T-helper 2 cell treated with Interferon-gamma antibody and Interleukin-4, amounts not matched to agents 5 μg/mL and 100 μg/mL, for 36 hours (primary cell): ENCODE results near the gene DPM2.

Experiments
- DNase-seq: peaks from one replicate; pipeline ENCODE4 v3.0.0; 2021; ENCODE audit warnings: low spot score
- H3K27ac Mint-ChIP-seq: one replicate; pipeline ENCODE4 v1.8.0; 2021; ENCODE audit warnings: mild to moderate bottlenecking, mixed read lengths
- H3K27me3 Mint-ChIP-seq: one replicate; pipeline ENCODE4 v1.8.0; 2021; ENCODE audit warnings: low read depth, mixed read lengths
- H3K36me3 Mint-ChIP-seq: one replicate; pipeline ENCODE4 v1.8.0; 2021; ENCODE audit warnings: low read depth, mixed read lengths
- H3K4me1 Mint-ChIP-seq: one replicate; pipeline ENCODE4 v1.8.0; 2021; ENCODE audit warnings: low read depth, mixed read lengths
- H3K4me3 Mint-ChIP-seq: one replicate; pipeline ENCODE4 v1.8.0; 2022; ENCODE audit warnings: mild to moderate bottlenecking, moderate library complexity, mixed read lengths
- H3K9me3 Mint-ChIP-seq: one replicate; pipeline ENCODE4 v1.8.0; 2021; ENCODE audit warnings: mixed read lengths

Gene DPM2

GRCh38 chr9:127918183-127919107 lies 19.2 kb downstream of the DPM2 start:
- Mint-ChIP-seq H3K27me3 (peaks cover 8% of the 10 kb centered on the region), H3K27ac (peak overlapping the region; percentile 6), H3K4me1 (peaks cover 43% of the 10 kb centered on the region), H3K36me3 (peaks cover 5% of the 10 kb centered on the region), H3K4me3 (peak overlapping the region; percentile 42), H3K9me3 (no peaks in the 10 kb centered on the region)
- no peak for DNase-seq

DNA sequence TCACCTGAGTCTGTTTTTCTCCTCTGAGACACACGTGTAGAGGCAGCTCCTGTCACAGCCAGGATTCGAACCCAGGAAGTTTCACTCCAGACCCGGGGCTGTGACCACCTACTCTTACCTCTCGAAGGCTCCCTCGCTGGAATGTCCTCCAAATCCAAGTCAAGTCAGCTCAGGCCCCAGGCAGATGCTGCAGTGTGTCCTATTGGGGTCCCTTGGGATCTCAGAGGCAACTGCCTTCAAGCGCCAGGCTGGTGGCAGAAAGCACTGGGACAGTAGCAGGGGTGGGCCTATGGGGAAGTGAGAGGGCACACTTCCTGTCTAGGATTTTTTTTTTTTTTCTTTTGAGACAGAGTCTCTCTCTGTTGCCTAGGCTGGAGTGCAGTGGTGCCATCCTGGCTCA lies 20.1 kb downstream of the DPM2 start:
- Mint-ChIP-seq H3K9me3 (no peaks in the 10 kb centered on the region), H3K4me1 (peaks cover 48% of the 10 kb centered on the region)

GRCh38 chr9:127916720-127917581 lies 20.7 kb downstream of the DPM2 start, which contains the start of gene ST6GALNAC4:
TSS of gene ST6GALNAC4 (minus strand) at chr9:127917041. CDS start at chr9:127916419, 622 bp downstream.
- Mint-ChIP-seq H3K4me3 (peak within 1 kb of the TSS; percentile 86), H3K4me1 (peaks cover 48% of the 10 kb centered on the region), H3K9me3 (no peaks in the 10 kb centered on the region), H3K36me3 (peaks cover 12% of the 10 kb centered on the region), H3K27ac (peak within 1 kb of the TSS; percentile 87), H3K27me3 (peaks cover under 1% of the 10 kb centered on the region)
- DNase-seq = peak; percentile 91

More for the DNA sequence above, 20.1 kb downstream of the DPM2 start:
- H3K27ac Mint-ChIP-seq = no peak overlapping the region
- no peak overlapping the region for H3K4me3 Mint-ChIP-seq
- no peak for DNase-seq
- peaks cover 4% of the 10 kb centered on the region for H3K27me3 Mint-ChIP-seq
- peaks cover 10% of the 10 kb centered on the region for H3K36me3 Mint-ChIP-seq

- Mint-ChIP-seq H3K4me1 (peaks cover 54% of the 10 kb centered on the region), H3K9me3 (no peaks in the 10 kb centered on the region), H3K27me3 (no peaks in the 10 kb centered on the region), H3K27ac (peak overlapping the region; percentile 87), H3K4me3 (peak overlapping the region; percentile 86), H3K36me3 (peaks cover 16% of the 10 kb centered on the region)
- DNase-seq = no peak
Observed at GRCh38 chr9:127915801-127916719, 21.6 kb downstream of the DPM2 start.

- Mint-ChIP-seq H3K36me3 (peaks cover 21% of the 10 kb centered on the region), H3K27ac (peak overlapping the region; percentile 87), H3K9me3 (no peaks in the 10 kb centered on the region)
Observed at GRCh38 chr9:127915325-127915752, 22.3 kb downstream of the DPM2 start.

DNA sequence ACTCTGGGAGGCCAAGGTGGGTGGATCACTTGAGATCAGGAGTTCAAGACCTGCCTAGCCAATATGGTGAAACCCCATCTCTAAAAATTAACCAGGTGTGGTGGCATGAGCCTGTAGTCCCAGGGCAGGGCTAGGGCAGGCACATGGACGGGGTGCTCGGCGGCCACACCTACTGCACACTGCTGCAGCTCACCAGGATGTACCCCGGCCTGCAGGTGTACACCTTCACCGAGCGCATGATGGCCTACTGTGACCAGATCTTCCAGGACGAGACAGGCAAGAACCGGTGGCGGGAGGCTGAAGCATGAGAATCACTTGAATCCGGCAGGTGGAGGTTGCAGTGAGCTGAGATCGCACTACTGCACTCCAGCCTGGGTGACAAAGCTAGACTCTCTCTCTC lies 24.0 kb downstream of the DPM2 start:
- Mint-ChIP-seq H3K9me3 (no peaks in the 10 kb centered on the region), H3K4me3 (no peak overlapping the region), H3K4me1 (peaks cover 50% of the 10 kb centered on the region), H3K36me3 (peaks cover 21% of the 10 kb centered on the region), H3K27me3 (no peaks in the 10 kb centered on the region), H3K27ac (no peak overlapping the region)
- DNase-seq = no peak

More at GRCh38 chr9:127915325-127915752, 22.3 kb downstream of the DPM2 start:
- Mint-ChIP-seq H3K4me3 (peak overlapping the region; percentile 86), H3K4me1 (peaks cover 59% of the 10 kb centered on the region), H3K27me3 (no peaks in the 10 kb centered on the region)
- no peak for DNase-seq

DNA sequence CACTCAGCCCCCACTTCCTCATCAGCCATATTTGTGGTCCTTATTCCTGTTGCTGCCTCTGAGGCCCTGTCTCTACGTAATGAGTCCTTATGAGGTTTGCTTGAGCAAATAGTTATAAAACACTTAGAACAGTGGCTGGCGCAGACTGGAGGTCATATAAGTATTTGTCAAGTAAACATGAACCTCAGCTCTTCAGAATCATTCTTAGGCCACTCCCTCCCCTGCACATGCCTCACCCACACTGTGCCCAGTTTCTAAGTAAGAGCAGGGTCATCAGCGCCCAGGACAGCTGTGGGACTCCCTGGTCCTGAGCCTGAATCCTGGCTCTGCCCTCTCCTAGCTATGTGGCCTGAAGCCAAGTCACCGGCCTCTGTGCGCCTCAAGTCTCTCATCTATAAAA lies 24.8 kb downstream of the DPM2 start:
- DNase-seq = no peak
- no peaks in the 10 kb centered on the region for H3K9me3 Mint-ChIP-seq
- H3K36me3 Mint-ChIP-seq = peaks cover 21% of the 10 kb centered on the region
- H3K27me3 Mint-ChIP-seq = no peaks in the 10 kb centered on the region
- H3K4me1 Mint-ChIP-seq = peaks cover 42% of the 10 kb centered on the region
- H3K27ac Mint-ChIP-seq = peak overlapping the region; percentile 71
- no peak overlapping the region for H3K4me3 Mint-ChIP-seq

DNA sequence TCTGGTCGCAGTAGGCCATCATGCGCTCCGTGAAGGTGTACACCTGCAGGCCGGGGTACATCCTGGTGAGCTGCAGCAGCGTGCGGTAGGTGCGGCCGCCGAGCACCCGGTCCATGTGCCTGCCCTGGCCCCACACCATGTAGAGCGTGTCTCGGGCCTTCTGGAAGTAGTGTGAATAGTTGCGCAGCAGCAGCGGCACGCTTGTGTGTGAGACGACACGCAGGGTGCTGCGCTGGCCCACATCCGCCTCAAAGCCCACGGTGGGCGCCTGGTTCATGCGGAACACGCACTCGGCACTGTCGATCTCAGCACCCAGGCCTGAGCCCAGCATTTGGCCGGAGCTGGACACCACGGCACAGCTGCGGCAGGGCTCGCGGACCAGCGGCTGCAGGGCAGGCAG lies 25.4 kb downstream of the DPM2 start:
- Mint-ChIP-seq H3K27ac (peak overlapping the region; percentile 93), H3K4me3 (no peak overlapping the region), H3K9me3 (no peaks in the 10 kb centered on the region), H3K4me1 (peaks cover 37% of the 10 kb centered on the region), H3K36me3 (peaks cover 24% of the 10 kb centered on the region), H3K27me3 (no peaks in the 10 kb centered on the region)
- DNase-seq = no peak

DNA sequence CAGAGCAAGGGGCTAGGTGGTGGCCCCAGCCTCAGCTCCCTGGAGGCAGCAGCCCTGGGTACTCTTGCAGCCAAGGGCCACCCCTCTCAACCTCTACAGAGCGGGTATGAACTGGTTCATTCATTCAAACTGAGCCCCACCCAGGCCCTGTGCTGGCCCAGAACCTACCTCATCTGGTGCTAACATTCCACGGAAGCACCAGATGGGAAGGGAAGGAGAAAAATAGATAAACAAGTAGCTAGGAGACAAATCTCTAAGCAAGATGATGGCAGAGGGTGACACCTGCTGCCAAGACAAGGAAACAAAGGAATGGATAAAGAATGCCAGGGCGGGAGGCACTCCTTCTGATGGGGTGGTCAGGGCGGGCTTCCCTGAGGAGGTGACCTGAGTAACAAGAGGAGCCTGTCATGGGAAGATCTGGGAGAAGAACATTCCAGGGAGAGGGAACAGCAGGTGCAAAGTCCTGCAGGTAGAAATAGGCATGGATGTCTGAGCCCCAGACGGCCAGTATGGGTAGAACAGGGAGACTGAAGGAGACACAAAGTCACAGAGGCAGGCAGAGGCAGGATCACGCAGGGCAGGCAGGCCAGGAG lies 26.9 kb downstream of the DPM2 start:
- Mint-ChIP-seq H3K27ac (peak overlapping the region; percentile 93), H3K4me1 (peaks cover 42% of the 10 kb centered on the region), H3K4me3 (peak overlapping the region; percentile 47), H3K36me3 (peaks cover 26% of the 10 kb centered on the region), H3K9me3 (no peaks in the 10 kb centered on the region), H3K27me3 (no peaks in the 10 kb centered on the region)
- no peak for DNase-seq

DNA sequence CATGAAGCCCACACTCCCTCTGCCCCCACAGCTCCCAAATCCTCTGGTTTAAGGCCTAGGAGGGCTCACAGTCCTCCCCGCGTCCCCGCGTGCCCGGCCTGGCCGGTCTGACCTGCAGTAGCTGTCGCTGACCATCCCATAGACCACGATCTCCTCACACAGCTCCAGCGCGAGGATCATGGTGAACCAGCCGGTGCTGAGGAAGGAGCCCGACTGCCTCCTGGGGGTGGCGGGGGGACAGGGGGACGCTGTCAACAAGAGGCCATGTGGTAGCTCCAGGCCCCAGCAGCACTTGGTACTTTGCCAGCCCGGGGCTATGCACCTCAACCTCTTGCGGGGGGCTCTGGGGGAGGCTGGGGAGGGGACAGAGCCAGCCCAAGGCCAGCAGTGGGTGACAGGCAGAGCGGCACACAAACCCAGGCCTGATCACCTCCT lies 27.8 kb downstream of the DPM2 start:
- no peaks in the 10 kb centered on the region for H3K27me3 Mint-ChIP-seq
- no peak overlapping the region for H3K27ac Mint-ChIP-seq
- H3K4me1 Mint-ChIP-seq = peaks cover 45% of the 10 kb centered on the region
- no peaks in the 10 kb centered on the region for H3K9me3 Mint-ChIP-seq
- no peak overlapping the region for H3K4me3 Mint-ChIP-seq
- peaks cover 28% of the 10 kb centered on the region for H3K36me3 Mint-ChIP-seq
- DNase-seq = no peak

- H3K4me1 Mint-ChIP-seq = peaks cover 47% of the 10 kb centered on the region
- peaks cover 32% of the 10 kb centered on the region for H3K36me3 Mint-ChIP-seq
- no peaks in the 10 kb centered on the region for H3K9me3 Mint-ChIP-seq
Observed at GRCh38 chr9:127908660-127908926, 29.1 kb downstream of the DPM2 start.

GRCh38 chr9:127907867-127908659 lies 29.6 kb downstream of the DPM2 start:
- H3K27me3 Mint-ChIP-seq = no peaks in the 10 kb centered on the region
- H3K4me1 Mint-ChIP-seq = peaks cover 52% of the 10 kb centered on the region
- peaks cover 33% of the 10 kb centered on the region for H3K36me3 Mint-ChIP-seq
- H3K9me3 Mint-ChIP-seq = no peaks in the 10 kb centered on the region
- H3K4me3 Mint-ChIP-seq = no peak overlapping the region
- DNase-seq = no peak
- no peak overlapping the region for H3K27ac Mint-ChIP-seq

More at GRCh38 chr9:127908660-127908926, 29.1 kb downstream of the DPM2 start:
- DNase-seq = no peak
- Mint-ChIP-seq H3K4me3 (no peak overlapping the region), H3K27me3 (no peaks in the 10 kb centered on the region), H3K27ac (no peak overlapping the region)
